HepG2 (cell line): ENCODE data around the gene MRPL36. TPM values are rescaled to one million over a fixed set of nuclear protein-coding genes. Genes with fewer than 3 reads are reported as not detected.

Experiments
- ATAC-seq: fragments of 200-7000 bp; cut with Tn5 transposase; 3 replicates; pipeline ENCODE4 v1.9.1; 2020; ENCODE audit warnings: mild to moderate bottlenecking, moderate library complexity
- BruUV-seq: library from RNA; stranded (reverse); fragments of 400-500 nt; replicated peaks from 2 replicates; lab custom pipeline; 2021; lab: Mats Ljungman, UMichigan
- CTCF ChIA-PET: fragments of 300-600 bp; formaldehyde crosslinking; extraction: SDS; loops from one replicate; lab custom pipeline; 2021; ENCODE audit warnings: low total read pairs, inconsistent platforms, low intra/inter-chr PET ratio; lab: Yijun Ruan, JAX
- POLR2A ChIA-PET: fragments of 350-600 bp; sonication (Branson Sonifier 250); formaldehyde crosslinking; loops from one replicate; lab custom pipeline; 2020; ENCODE audit warnings: antibody characterized with exemption, inconsistent platforms; lab: Yijun Ruan, JAX
- DNase-seq: peaks from one replicate; pipeline ENCODE4 v3.0.0-alpha.2; 2015; ENCODE audit warnings: low spot score
- FAIRE-seq: peaks from 3 replicates; lab custom pipeline; 2011; peaks lifted over from hg19 to GRCh38; lab: Jason Lieb, UNC
- H2AFZ ChIP-seq: one replicate; pipeline ENCODE4 v1.6.1; 2011; ENCODE audit warnings: low read length, inconsistent platforms
- H3K27ac ChIP-seq: fragments of 300-600 bp; 3 replicates; pipeline ENCODE4 v1.8.0; 2011; ENCODE audit warnings: mixed run types, mild to moderate bottlenecking, mixed read lengths, low read length, inconsistent platforms; ENCODE audit not compliant: insufficient read depth; ENCODE audit errors: extremely low read length
- H3K27me3 ChIP-seq, 2 experiments: fragments of 200-600 bp in 1 of 2; 2 replicates in 1 of 2; 3 replicates in 1 of 2; pipeline versions ENCODE4 v1.6.0 to v1.8.0; 2011; ENCODE audit warnings: low read length in 2 of 2, mild to moderate bottlenecking in 2 of 2, moderate library complexity in 2 of 2, inconsistent platforms in 1 of 2; ENCODE audit not compliant: insufficient read depth in 2 of 2, control insufficient read depth in 1 of 2
- H3K36me3 ChIP-seq, 2 experiments: fragments of 200-600 bp in 1 of 2; replicated peaks in 1 of 2; 2 replicates in 1 of 2; 3 replicates in 1 of 2; pipeline versions ENCODE4 v1.5.1 to v1.8.0; 2011; ENCODE audit warnings: low read length in 2 of 2, inconsistent platforms in 1 of 2; ENCODE audit not compliant: insufficient read depth in 2 of 2, control insufficient read depth in 1 of 2
- H3K4me1 ChIP-seq: 2 replicates; pipeline ENCODE4 v1.5.1; 2012; ENCODE audit warnings: low read length, inconsistent platforms; ENCODE audit not compliant: insufficient read depth
- H3K4me2 ChIP-seq: 2 replicates; pipeline ENCODE4 v1.6.0; 2011; ENCODE audit warnings: low read depth, low read length, inconsistent platforms
- H3K4me3 ChIP-seq, 3 experiments: fragments of 200-600 bp in 1 of 3; sonication (generic), shearing (Covaris generic) in 1 of 3; replicated peaks in 1 of 3; 2 replicates each; pipeline ENCODE4 v1.5.1; 2011 to 2016; ENCODE audit warnings: low read length in 3 of 3, inconsistent platforms in 2 of 3, low read depth in 2 of 3, mild to moderate bottlenecking in 2 of 3, control low read depth in 1 of 3, mixed read lengths in 1 of 3; ENCODE audit not compliant: insufficient read depth in 1 of 3
- H3K79me2 ChIP-seq: one replicate; pipeline ENCODE4 v1.6.1; 2011; ENCODE audit warnings: low read length, inconsistent platforms; ENCODE audit not compliant: insufficient read depth
- H3K9ac ChIP-seq: 2 replicates; pipeline ENCODE4 v1.6.0; 2011; ENCODE audit warnings: mild to moderate bottlenecking, low read depth, low read length, inconsistent platforms; ENCODE audit not compliant: insufficient read depth
- H3K9me3 ChIP-seq: 2 replicates; pipeline ENCODE4 v1.5.1; 2012; ENCODE audit warnings: mild to moderate bottlenecking, low read length
- H4K20me1 ChIP-seq: 2 replicates; pipeline ENCODE4 v1.6.0; 2011; ENCODE audit warnings: inconsistent platforms, mild to moderate bottlenecking, low read length, moderate library complexity; ENCODE audit not compliant: insufficient read depth
- ADNP ChIP-seq: sonication (generic); formaldehyde crosslinking; IDR thresholded peaks from 2 replicates; pipeline ENCODE4 v1.4.0; 2020; ENCODE audit warnings: missing genetic modification reagents
- AGO2 ChIP-seq: fragments of 200-400 bp; formaldehyde crosslinking; optimal IDR thresholded peaks from 2 replicates; pipeline ENCODE3; 2017; ENCODE audit warnings: mild to moderate bottlenecking, low read depth, low read length, moderate library complexity
- BRCA1 ChIP-seq: sonication (generic); formaldehyde crosslinking; IDR thresholded peaks from 2 replicates; pipeline ENCODE4 v1.4.0; 2020; ENCODE audit warnings: missing genetic modification reagents
- FOXM1 ChIP-seq: sonication (generic); formaldehyde crosslinking; IDR thresholded peaks from 2 replicates; pipeline ENCODE4 v1.5.0; 2020; ENCODE audit warnings: missing genetic modification reagents
- GATAD1 ChIP-seq: IDR thresholded peaks from 2 replicates; pipeline ENCODE4 v1.6.1; 2016; ENCODE audit warnings: missing genetic modification reagents, missing compliant biosample characterization
- JUNB ChIP-seq: sonication (generic); formaldehyde crosslinking; IDR thresholded peaks from 2 replicates; pipeline ENCODE4 v1.8.0; 2022; ENCODE audit warnings: missing genetic modification reagents, mild to moderate bottlenecking, borderline replicate concordance
- KDM6A ChIP-seq: IDR thresholded peaks from 2 replicates; pipeline ENCODE4 v1.6.1; 2016; ENCODE audit warnings: low read depth
- MLX ChIP-seq: IDR thresholded peaks from 2 replicates; pipeline ENCODE4 v1.6.1; 2016
- RAD51 ChIP-seq: fragments of 450-650 bp; IDR thresholded peaks from 2 replicates; pipeline ENCODE4 v1.6.1; 2016; ENCODE audit warnings: borderline replicate concordance
- RBFOX2 ChIP-seq: fragments of 200-400 bp; formaldehyde crosslinking; IDR thresholded peaks from 2 replicates; pipeline ENCODE4 v1.6.1; 2017; ENCODE audit warnings: low read depth, mild to moderate bottlenecking, low read length
- RBM22 ChIP-seq: fragments of 200-400 bp; formaldehyde crosslinking; optimal IDR thresholded peaks from 2 replicates; pipeline ENCODE3; 2017; ENCODE audit warnings: mild to moderate bottlenecking, low read length, moderate library complexity
- SP4 ChIP-seq: sonication (generic); formaldehyde crosslinking; IDR thresholded peaks from 2 replicates; pipeline ENCODE4 v1.8.1; 2023; ENCODE audit warnings: mild to moderate bottlenecking, missing genetic modification reagents
- TAF15 ChIP-seq: fragments of 200-400 bp; formaldehyde crosslinking; IDR thresholded peaks from one replicate; pipeline ENCODE4 v1.6.1; 2018; ENCODE audit warnings: mild to moderate bottlenecking, low read depth, low read length; ENCODE audit not compliant: poor library complexity, severe bottlenecking
- ZC3H13 ChIP-seq: sonication (generic); formaldehyde crosslinking; IDR thresholded peaks from 2 replicates; pipeline ENCODE4 v1.8.1; 2023; ENCODE audit warnings: mild to moderate bottlenecking, missing genetic modification reagents, moderate library complexity
- ZNF337 ChIP-seq: sonication (generic); formaldehyde crosslinking; IDR thresholded peaks from 2 replicates; pipeline ENCODE4 v1.5.1; 2020; ENCODE audit warnings: missing genetic modification reagents, low read depth, mild to moderate bottlenecking, borderline replicate concordance
- ZNF549 ChIP-seq: sonication (generic); formaldehyde crosslinking; IDR thresholded peaks from 2 replicates; pipeline ENCODE4 v1.5.0; 2020; ENCODE audit warnings: missing genetic modification reagents
- ZNF569 ChIP-seq: sonication (generic); formaldehyde crosslinking; IDR thresholded peaks from 2 replicates; pipeline ENCODE4 v1.5.0; 2020; ENCODE audit warnings: mild to moderate bottlenecking, missing genetic modification reagents, moderate library complexity, borderline replicate concordance
- ZNF619 ChIP-seq: sonication (generic); formaldehyde crosslinking; IDR thresholded peaks from 2 replicates; pipeline ENCODE4 v1.4.0; 2020; ENCODE audit warnings: mild to moderate bottlenecking, missing genetic modification reagents
- WGBS: methylation state at CpG from one replicate; pipeline ENCODE4 v1.1.6; 2017; ENCODE audit warnings: low lambda C conversion rate; 5-methylcytosine and 5-hydroxymethylcytosine counted together
- in situ Hi-C: cut with HindIII; loops from 2 replicates; pipeline ENCODE4 v1.10.0; 2017; ENCODE audit warnings: low pct_unique_long_range_greater_than_20kb; ENCODE audit not compliant: extremely low pct_ligation_motif_present
- intact Hi-C: fragments of 100-400 bp; cut with micrococcal nuclease; formaldehyde crosslinking; loops from one replicate; pipeline ENCODE4 v1.10.0; 2022; ENCODE audit not compliant: unreplicated experiment
- polyA plus RNA-seq, 8 experiments: library from polyadenylated mRNA; depleted of rRNA in 3 of 8; stranded (reverse) in 7 of 8; unstranded in 1 of 8; fragments of >200 nt; fragmentation: Illumina TruSeq in 4 of 8; extraction: Trizol in 4 of 8; gene quantifications; 2 replicates each; pipeline versions ENCODE4 v1.2.1 to v1.2.3, GENCODE V29; 2011 to 2016; ENCODE audit warnings: low read depth in 4 of 8, missing spikeins in 1 of 8, mixed read lengths in 1 of 8; ENCODE audit not compliant: insufficient read depth in 1 of 8
- total RNA-seq, 5 experiments: library from RNA; depleted of rRNA; stranded (reverse); fragments of >200 nt; fragmentation: Illumina TruSeq; extraction: Trizol; gene quantifications; 2 replicates each; pipeline ENCODE4 v1.2.3, GENCODE V29; 2016; ENCODE audit warnings: low read depth in 1 of 5

MRPL36 gene
- total and polyA plus RNA-seq, 2 of the 13 experiments (the other 11 are each of a cell fraction or from before 2014, with no cell fraction given): 71.3 to 113 TPM

- in situ Hi-C loops (no loop called here), intact Hi-C loops (no loop called here)
- ATAC-seq: no peak
- CTCF ChIA-PET: no interaction called here
- BruUV-seq: no TSS peak
- WGBS: 90% methylated on average over 12 of the region's 21 CpGs
- peaks cover 37% of the 10 kb centered on the region for H3K4me1 ChIP-seq
- no peak for FAIRE-seq
- H4K20me1 ChIP-seq: no peaks in the 10 kb centered on the region; the same call in 1 of the 2 replicates
- H3K4me2 ChIP-seq: no peak overlapping the region
- no peak for DNase-seq
- H3K9ac ChIP-seq: no peak overlapping the region
- no peak overlapping the region for H2AFZ ChIP-seq
- POLR2A ChIA-PET: no interaction called here
- peaks cover 2 to 17% of the 10 kb centered on the region in 2 experiments; a peak in 3 of 5 replicates for H3K36me3 ChIP-seq
- peaks cover 22% of the 10 kb centered on the region for H3K79me2 ChIP-seq
- H3K27ac ChIP-seq: no peak overlapping the region
- TF ChIP-seq ZNF619 (CRISPR knock-in tag): no peak
- no peak for TF ChIP-seq GATAD1 (CRISPR knock-in tag)
- TF ChIP-seq AGO2: peak; percentile 78
- TF ChIP-seq RBFOX2: 0 out of 2 replicates have a peak, but pooled peaks have one; percentile 36
- TF ChIP-seq ZC3H13 (CRISPR knock-in tag): 0 out of 2 replicates have a peak, but pooled peaks have one; percentile 48
- no peaks in the 10 kb centered on the region; a peak in 1 of 5 replicates for H3K27me3 ChIP-seq
- H3K4me3 ChIP-seq: no peak overlapping the region
- no peaks in the 10 kb centered on the region for H3K9me3 ChIP-seq
Observed at GRCh38 chr5:1796371-1797102, 3.1 kb downstream of the MRPL36 start.

- POLR2A ChIA-PET: no interaction called here
- BruUV-seq: no TSS peak
- 87% methylated on average over 4 of the region's 8 CpGs for WGBS
- FAIRE-seq: no peak
- no peak overlapping the region for H3K4me2 ChIP-seq
- TF ChIP-seq ADNP (CRISPR knock-in tag) (no peak), ZNF569 (CRISPR knock-in tag) (no peak), TAF15 (no peak), ZNF337 (CRISPR knock-in tag) (no peak), RAD51 (no peak), BRCA1 (no peak), JUNB (CRISPR knock-in tag) (no peak), SP4 (no peak), MLX (CRISPR knock-in tag) (no peak), RBM22 (no peak), ZNF549 (CRISPR knock-in tag) (no peak), KDM6A (no peak), FOXM1 (CRISPR knock-in tag) (no peak)
- TF ChIP-seq, all 625 proteins: peak for 0
- H4K20me1 ChIP-seq: no peaks in the 10 kb centered on the region; the same call in 1 of the 2 replicates
- no peaks in the 10 kb centered on the region for H3K9me3 ChIP-seq
- peaks cover 0 to 3% of the 10 kb centered on the region in 2 experiments; a peak in 1 of 5 replicates for H3K27me3 ChIP-seq
- H3K4me1 ChIP-seq: peaks cover 37% of the 10 kb centered on the region
- peaks cover 19% of the 10 kb centered on the region for H3K79me2 ChIP-seq
- no peak overlapping the region for H3K27ac ChIP-seq
- H2AFZ ChIP-seq: no peak overlapping the region
- H3K36me3 ChIP-seq: peaks cover 2 to 17% of the 10 kb centered on the region in 2 experiments; a peak in 3 of 5 replicates
- no peak for ATAC-seq
- intact Hi-C loops: no loop called here
- in situ Hi-C loops: no loop called here
- no peak for DNase-seq
- H3K9ac ChIP-seq: no peak overlapping the region
- no peak overlapping the region for H3K4me3 ChIP-seq
- CTCF ChIA-PET: no interaction called here
Observed at GRCh38 chr5:1795931-1796330, 3.7 kb downstream of the MRPL36 start.
